Pulmonary artery endothelial cell (primary cell): ENCODE results near the gene EIF4EBP2. TPM values are rescaled to one million over a fixed set of nuclear protein-coding genes. Genes with fewer than 3 reads are reported as not detected.
A peak's percentile ranks its signal among the peaks of the same experiment; 100 is the strongest.

Experiments
- DNase-seq: peaks from one replicate; pipeline ENCODE4 v3.0.0-alpha.2; 2011; ENCODE audit warnings: low read depth, low spot score
- total RNA-seq: library from RNA; depleted of rRNA; stranded (reverse); fragments of >200 nt; gene quantifications from 2 replicates; pipeline ENCODE4 v1.2.3, GENCODE V29; 2014

EIF4EBP2 gene
- total RNA-seq, 1 donor from 2014 or later = 20.5 TPM

DNA sequence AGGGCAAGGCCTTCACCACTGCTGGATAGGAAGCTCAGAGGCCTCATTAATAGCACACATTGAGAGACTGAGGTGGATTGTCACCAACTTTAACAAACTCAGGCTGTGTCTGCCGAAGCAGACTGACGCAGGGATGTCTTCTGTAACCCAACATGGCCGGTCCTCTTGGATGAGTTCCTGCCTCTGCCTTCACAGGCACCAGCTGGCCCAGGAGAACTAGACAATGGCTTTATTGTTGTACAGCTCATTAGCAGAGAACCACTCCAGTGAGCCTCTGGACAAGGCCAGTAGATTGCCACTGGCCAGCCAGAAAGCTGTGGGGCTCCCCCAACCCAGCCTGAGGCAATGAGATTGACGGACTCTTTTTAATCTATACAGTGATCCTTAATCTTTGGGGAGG lies 28.2 kb downstream of the EIF4EBP2 start:
- no peak for DNase-seq

GRCh38 chr10:70432561-70433263 lies 28.8 kb downstream of the EIF4EBP2 start:
- no peak for DNase-seq

DNA sequence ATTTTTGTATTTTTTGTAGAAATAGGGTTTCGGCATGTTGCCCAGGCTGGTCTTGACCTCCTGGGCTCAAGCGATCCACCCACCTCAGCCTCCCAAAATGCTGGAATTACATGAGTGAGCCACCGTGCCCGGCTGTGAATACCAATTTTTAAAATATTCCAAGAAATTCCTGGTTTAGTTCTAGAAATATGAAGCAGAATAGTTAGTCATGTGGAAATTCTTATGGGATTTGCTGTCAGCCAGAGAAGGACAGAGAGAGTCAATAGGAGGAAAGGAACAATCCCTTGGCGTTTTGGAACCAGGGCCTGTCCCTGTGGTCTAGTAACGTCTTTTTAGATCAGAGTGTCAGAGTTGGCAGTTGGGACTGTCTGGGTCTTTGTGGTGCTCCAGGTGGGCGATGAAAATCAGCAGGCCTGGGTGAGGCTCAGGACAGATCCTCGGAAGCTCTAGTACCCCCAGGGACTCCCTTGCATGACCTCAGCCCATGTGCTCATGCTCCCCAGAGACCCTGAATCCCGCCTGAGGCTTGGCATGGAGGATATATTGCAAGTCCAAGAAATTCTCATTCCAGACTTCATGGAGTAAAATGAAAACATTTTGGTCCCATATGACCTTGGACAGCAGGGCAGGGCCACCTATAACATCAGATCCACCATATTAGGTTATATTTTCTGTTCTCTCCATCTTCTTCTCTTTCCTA lies 29.8 kb downstream of the EIF4EBP2 start:
- no peak for DNase-seq

DNA sequence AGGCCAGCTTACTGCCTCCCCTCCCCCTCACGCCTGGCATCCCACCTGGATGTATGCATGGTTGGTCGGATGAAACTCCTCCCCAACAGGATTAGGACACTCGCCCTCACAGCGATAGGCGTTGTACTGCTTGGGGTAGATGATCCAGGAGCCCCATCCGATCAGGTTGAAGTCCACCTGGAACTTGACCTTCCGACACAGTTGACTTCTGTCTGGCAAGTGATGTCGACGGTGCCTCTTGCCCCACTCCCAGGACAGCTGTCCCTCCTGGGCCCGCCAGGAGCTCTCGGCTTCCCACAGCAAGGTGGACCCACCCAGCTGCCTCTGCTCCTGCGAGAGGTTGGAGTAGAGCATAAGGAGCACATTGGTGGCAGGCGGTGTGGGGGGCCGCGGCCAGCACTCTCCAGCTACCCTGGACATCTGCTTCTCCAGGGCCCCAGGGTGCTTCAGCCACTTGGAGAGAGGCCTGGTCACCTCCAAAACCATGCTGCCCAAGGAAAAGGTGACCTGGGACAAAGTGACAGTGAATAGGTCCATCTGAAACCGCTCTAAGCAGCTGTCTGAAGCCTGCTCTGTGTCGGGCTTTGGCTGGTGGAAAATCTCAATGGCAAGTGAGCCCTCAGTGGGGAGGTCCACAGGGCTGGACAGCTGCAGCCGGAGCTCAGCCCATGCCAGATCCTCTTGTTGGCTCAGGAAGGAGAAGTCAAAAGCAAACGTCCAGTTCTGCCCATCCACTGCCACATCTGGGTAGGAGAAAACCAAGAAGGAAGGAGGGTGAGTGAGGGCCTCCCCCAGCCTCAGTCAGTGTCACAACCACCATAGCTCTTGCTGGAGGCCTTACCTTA lies 31.5 kb downstream of the EIF4EBP2 start:
- no peak for DNase-seq

DNA sequence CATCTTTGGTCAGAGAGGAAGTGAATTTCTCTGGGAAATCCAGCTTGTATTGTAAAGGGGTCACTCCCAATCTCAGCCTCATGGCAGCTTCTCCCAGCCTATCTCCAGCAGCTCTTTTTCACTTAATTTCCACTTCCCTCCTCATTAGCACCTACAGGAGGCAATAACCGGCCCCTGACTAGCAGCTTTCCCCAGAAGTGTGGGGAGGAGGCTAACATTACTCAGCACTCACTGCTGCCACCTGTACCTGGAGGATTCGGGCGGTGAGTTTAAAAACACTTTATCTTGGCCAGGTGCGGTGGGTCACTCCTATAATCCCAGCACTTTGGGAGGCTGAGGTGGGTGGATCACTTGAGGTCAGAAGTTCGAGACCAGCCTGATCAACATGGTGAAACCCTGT lies 33.8 kb downstream of the EIF4EBP2 start:
- DNase-seq = no peak

- DNase-seq = no peak
Observed at GRCh38 chr10:70440296-70441160, 36.6 kb downstream of the EIF4EBP2 start.

- DNase-seq = no peak
Observed at GRCh38 chr10:70441161-70441894, 37.4 kb downstream of the EIF4EBP2 start, which contains the start of gene NODAL. Gene NODAL, minus strand, starts transcription at chr10:70441681. Its CDS starts 14 bp downstream, at chr10:70441667.

DNA sequence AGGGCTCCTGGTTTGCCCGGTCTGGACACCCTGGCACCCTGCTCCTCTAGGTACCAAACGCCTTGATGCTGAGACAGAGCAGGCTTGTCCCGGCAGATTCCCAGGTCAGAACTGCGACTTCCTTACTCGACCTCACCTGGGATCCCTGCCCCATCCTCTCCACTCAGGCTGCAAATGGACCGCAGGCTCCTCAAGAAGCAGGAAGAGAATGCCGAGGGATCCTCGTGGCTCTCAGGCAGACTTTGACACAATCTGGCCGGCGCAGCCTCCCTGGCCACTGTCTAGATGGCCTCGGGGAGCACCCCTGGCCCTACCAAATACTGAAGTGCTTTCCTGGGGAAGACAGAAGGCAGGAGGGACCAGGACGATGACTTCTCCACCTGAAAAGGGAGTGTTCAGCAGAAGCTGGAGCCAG lies 38.0 kb downstream of the EIF4EBP2 start:
- DNase-seq = no peak

GRCh38 chr10:70442332-70442988 lies 38.5 kb downstream of the EIF4EBP2 start:
- no peak for DNase-seq

DNA sequence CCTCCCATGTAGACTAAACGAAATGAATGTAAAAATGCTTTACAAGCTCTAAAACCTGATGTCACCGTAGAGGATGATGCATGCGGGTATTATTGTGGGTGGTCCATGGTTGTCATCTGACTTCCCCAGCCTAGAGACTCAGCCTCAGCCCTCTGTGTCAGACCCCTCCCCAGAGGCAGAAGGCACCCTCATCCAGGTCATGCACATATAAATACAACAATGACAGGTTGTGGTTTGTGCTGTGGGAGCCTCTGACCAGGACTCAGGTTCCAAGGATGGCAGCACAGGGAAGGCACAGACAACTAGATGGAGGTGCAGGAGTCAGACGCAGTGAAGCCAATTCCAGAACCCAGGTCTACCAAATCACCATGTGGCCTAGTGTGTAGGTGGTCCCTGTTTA lies 40.8 kb downstream of the EIF4EBP2 start:
- no peak for DNase-seq

DNA sequence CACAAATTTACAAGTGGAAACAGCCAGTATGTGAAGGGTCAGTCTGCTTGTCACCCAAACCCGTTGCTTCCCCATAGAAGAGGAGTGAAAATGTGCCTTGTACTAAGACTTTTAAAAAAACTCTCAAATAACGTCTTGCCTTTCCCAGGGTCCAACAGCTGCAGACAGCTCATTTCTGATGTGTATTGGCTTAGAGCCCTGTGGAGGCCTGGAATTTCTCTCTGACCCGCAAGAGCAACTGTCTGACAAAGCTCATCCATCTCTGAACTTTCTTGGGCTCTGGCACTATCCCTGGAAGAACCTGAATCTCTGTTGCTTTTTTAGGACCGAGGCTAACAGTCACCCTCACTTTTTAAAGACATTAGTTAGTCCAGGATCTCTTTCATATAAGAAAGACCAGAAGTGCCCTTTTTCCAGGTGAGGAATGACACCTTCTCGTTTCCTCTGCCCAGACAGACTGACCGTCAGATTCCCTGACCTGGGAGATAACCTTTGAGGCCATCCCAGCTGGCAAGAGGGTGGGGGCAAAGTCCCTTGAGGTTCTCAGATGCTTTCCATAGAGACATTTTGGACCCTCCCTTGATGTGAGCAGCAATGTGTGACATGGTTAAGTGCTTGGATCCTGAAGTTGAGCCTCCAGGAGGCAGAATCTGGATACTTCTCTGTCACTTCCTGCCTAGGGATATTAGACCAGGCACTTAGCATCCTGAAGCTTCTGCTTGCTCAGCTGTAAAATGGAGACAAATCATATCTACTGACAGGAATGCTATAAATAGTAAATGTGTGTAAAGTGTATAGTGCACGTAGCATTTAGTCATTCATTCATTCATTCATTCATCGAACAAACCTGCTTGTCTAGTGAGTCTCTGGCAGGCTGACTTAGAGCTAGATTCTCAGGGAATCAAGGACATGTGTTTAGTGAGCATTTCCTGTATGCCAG lies 42.0 kb downstream of the EIF4EBP2 start:
- no peak for DNase-seq

DNA sequence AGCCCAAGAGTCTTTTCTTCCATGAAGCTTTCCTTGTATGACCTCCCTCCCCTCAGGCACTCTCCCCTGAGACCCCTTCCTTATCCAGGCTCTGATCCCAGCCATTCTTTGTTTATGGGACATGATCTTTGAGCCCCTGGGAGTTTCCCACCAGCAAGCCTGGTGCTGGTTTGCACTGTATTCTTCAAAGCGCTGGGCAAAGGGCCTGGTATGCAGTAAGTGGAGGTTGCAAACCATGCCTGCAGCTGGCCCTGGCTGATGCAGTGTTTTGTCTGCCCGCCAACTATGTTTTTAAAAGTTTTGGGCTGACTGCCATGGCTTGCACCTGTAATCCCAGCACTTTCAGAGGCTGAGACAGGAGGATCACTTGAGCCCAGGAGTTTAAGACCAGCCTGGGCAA lies 44.3 kb downstream of the EIF4EBP2 start:
- no peak for DNase-seq

DNA sequence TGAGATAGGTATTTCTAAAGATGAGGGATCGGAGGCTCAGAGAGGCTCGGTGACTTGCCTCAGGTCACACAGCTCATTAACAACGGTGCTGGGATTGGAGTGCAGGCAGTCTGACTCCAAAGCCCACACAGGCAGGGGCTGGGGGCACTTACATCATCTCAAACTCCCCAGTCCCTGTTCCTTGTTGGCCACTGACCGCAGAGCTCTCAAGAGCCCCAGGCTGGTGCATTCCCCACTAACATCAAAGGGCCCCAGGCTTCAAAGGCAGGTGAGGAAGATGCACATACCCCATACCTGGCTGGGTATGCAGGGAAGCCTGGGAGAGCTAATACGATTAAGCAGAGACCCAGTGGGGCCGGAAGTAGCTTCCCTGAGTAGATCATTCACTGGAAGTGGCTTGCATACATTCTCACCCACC lies 51.3 kb downstream of the EIF4EBP2 start:
- DNase-seq = no peak

- no peak for DNase-seq
Observed at GRCh38 chr10:70456164-70456563, 52.2 kb downstream of the EIF4EBP2 start.

DNA sequence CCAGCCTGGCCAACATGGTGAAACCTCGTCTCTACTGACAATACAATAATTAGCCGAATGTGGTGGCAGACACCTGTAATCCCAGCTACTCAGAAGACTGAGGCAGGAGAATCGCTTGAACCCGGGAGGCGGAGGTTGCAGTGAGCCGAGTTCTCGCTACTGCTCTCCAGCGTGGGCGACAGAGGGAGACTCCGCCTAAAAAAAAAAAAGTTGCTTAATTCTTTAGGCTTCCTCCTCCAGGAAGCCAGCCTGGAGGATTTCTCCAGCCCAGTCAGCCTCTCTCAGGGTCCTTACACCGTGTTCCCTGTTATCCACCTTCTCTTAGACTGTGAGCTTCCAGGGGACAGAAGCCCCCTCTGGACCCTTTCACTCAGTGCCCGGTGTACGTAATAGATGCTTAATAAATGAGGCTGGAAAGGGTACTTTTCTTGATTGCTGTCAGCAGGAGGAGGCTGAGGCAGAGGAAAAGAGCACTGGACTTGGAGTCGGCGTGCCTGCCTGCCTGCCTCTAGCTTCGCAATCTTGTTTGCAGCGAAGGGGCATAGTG lies 53.9 kb downstream of the EIF4EBP2 start:
- DNase-seq = no peak

- DNase-seq = peak; percentile 24
Observed at GRCh38 chr10:70458329-70459060, 54.5 kb downstream of the EIF4EBP2 start.

DNA sequence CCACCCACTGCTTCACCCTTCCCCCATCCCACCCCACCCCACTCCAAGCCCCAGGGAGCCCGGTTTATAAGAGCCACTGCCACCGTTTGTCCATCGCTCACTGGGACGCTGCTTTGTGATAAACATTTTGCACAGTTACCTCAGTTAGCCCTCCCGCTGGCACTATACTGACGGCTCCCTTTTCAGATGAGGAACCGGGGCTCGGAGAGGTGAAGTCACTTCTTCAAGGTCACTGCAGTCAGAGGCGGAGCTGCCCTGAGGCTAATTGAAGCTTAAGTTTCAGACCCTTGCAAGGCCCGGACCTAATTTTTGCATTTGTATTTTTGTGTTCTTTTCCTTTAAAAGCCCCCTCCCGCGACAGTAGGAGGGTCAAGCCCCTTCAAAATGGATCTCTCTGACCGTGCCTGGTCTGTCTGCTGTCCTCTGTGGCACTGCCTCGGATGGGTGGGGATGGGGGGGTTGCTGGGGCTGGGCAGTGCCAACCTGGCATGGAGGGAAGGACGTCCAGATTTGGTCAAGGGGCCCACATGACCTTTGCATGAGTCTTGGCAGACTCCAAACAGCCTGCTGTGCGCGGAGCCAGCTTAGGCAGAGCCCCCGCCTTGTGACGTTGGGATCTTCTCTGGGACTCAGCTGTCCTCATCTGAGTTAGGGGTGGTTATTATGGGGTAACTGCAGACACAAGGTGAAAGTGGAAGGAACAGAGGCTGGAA lies 55.3 kb downstream of the EIF4EBP2 start:
- no peak for DNase-seq
